Ascending aorta (tissue), 2 donors: ENCODE results near the gene VKORC1L1. TPM values are rescaled to one million over a fixed set of nuclear protein-coding genes. Genes with fewer than 3 reads are reported as not detected.
"Not testable (repeated sequence)": the region's sequence is repeated elsewhere in the genome, so short reads cannot be mapped to it uniquely, and the experiment has no call there.

Experiments
- DNase-seq, 2 donors: peaks; one replicate each; pipeline ENCODE4 v3.0.0-alpha.2; 2019; ENCODE audit warnings: low spot score in 2 of 2
- H3K27ac ChIP-seq, 2 donors: fragments of 200-600 bp; sonication (generic); one replicate each; pipeline ENCODE4 v1.5.1; 2016 to 2017; ENCODE audit warnings: mild to moderate bottlenecking in 1 of 2
- H3K27me3 ChIP-seq: fragments of 200-600 bp; sonication (generic); one replicate; pipeline ENCODE4 v1.5.1; 2017
- H3K36me3 ChIP-seq, 2 donors: fragments of 200-600 bp; sonication (generic); one replicate each; pipeline ENCODE4 v1.5.1; 2016
- H3K4me1 ChIP-seq, 2 donors: fragments of 200-600 bp; sonication (generic); one replicate each; pipeline ENCODE4 v1.5.1; 2016 to 2017; ENCODE audit warnings: mild to moderate bottlenecking in 1 of 2
- H3K4me3 ChIP-seq, 2 donors: fragments of 200-600 bp; sonication (generic); one replicate each; pipeline ENCODE4 v1.5.1; 2016 to 2017; ENCODE audit warnings: mild to moderate bottlenecking in 1 of 2
- H3K9me3 ChIP-seq, 2 donors: fragments of 200-600 bp; sonication (generic); one replicate each; pipeline ENCODE4 v1.5.1; 2016
- CTCF ChIP-seq, 3 experiments: fragments of 200-600 bp in 2 of 3; fragments of 450-650 bp in 1 of 3; sonication (generic) in 2 of 3; IDR thresholded peaks; one replicate each; pipeline ENCODE4 v1.5.1; 2016 to 2019; ENCODE audit warnings: antibody characterized with exemption in 3 of 3, mild to moderate bottlenecking in 1 of 3, moderate library complexity in 1 of 3
- intact Hi-C: fragments of 100-400 bp; cut with DNase I; formaldehyde crosslinking; loops from one replicate; pipeline ENCODE4 v1.15.1; 2023
- total RNA-seq: library from RNA; depleted of rRNA; stranded (reverse); fragments of >200 nt; gene quantifications from one replicate; pipeline ENCODE4 v1.1.0, GENCODE V29; 2016

VKORC1L1 gene
- total RNA-seq, 1 donor from 2014 or later = 10.2 TPM

- intact Hi-C loops = no loop called here
- no peaks in the 10 kb centered on the region for H3K4me1 ChIP-seq
- no peak overlapping the region for H3K4me3 ChIP-seq
- H3K9me3 ChIP-seq = no peaks in the 10 kb centered on the region
- DNase-seq = no peak
- no peak overlapping the region for H3K27ac ChIP-seq
- TF ChIP-seq CTCF (IDR thresholded peaks at IDR 0.05) = no peak
- peaks cover 65 to 88% of the 10 kb centered on the region in 2 donors for H3K36me3 ChIP-seq
- no peaks in the 10 kb centered on the region for H3K27me3 ChIP-seq
Measured at GRCh38 chr7:65962033-65962432, 89.2 kb downstream of the VKORC1L1 start.

- H3K4me3 ChIP-seq, H3K27ac ChIP-seq, DNase-seq, H3K9me3 ChIP-seq, H3K27me3 ChIP-seq, H3K4me1 ChIP-seq, intact Hi-C loops: not testable (repeated sequence)
- peaks cover 86 to 100% of the 10 kb centered on the region in 2 donors for H3K36me3 ChIP-seq
Measured at GRCh38 chr7:65964671-65965070, 91.8 kb downstream of the VKORC1L1 start.

- no peak for DNase-seq
- intact Hi-C loops = no loop called here
- peaks cover 87 to 100% of the 10 kb centered on the region in 2 donors for H3K36me3 ChIP-seq
Measured at GRCh38 chr7:65966146-65966545, 93.3 kb downstream of the VKORC1L1 start.

GRCh38 chr7:65967361-65968155 lies 94.7 kb downstream of the VKORC1L1 start:
- Histone ChIP-seq H3K9me3 (no peaks in the 10 kb centered on the region), H3K4me3 (no peak overlapping the region), H3K36me3 (peaks cover 92 to 100% of the 10 kb centered on the region in 2 donors), H3K27me3 (no peaks in the 10 kb centered on the region), H3K4me1 (no peaks in the 10 kb centered on the region), H3K27ac (no peak overlapping the region)
- peak in 1 of 2 donors; percentile 34 for DNase-seq
- no peak for TF ChIP-seq CTCF (IDR thresholded peaks at IDR 0.05)
- intact Hi-C loops = no loop called here

More at GRCh38 chr7:65966146-65966545, 93.3 kb downstream of the VKORC1L1 start:
- H3K4me1 ChIP-seq = no peaks in the 10 kb centered on the region
- H3K4me3 ChIP-seq = no peak overlapping the region
- H3K27ac ChIP-seq = no peak overlapping the region
- no peaks in the 10 kb centered on the region for H3K9me3 ChIP-seq
- no peak for TF ChIP-seq CTCF (IDR thresholded peaks at IDR 0.05)
- no peaks in the 10 kb centered on the region for H3K27me3 ChIP-seq

- no peak overlapping the region for H3K27ac ChIP-seq
- DNase-seq = peak in 1 of 2 donors; percentile 38
- intact Hi-C loops = no loop called here
- no peak overlapping the region for H3K4me3 ChIP-seq
- peaks cover 92 to 100% of the 10 kb centered on the region in 2 donors for H3K36me3 ChIP-seq
- H3K27me3 ChIP-seq = no peaks in the 10 kb centered on the region
- no peaks in the 10 kb centered on the region for H3K4me1 ChIP-seq
- H3K9me3 ChIP-seq = no peaks in the 10 kb centered on the region
- TF ChIP-seq CTCF (IDR thresholded peaks at IDR 0.05) = no peak
Measured at GRCh38 chr7:65968256-65969185, 95.6 kb downstream of the VKORC1L1 start.

- Histone ChIP-seq H3K4me3 (no peak overlapping the region), H3K27ac (no peak overlapping the region), H3K9me3 (no peaks in the 10 kb centered on the region), H3K4me1 (no peaks in the 10 kb centered on the region), H3K27me3 (no peaks in the 10 kb centered on the region), H3K36me3 (peaks cover 89 to 94% of the 10 kb centered on the region in 2 donors)
- DNase-seq = peak in 1 of 2 donors; percentile 28
- no peak for TF ChIP-seq CTCF (IDR thresholded peaks at IDR 0.05)
- intact Hi-C loops = no loop called here
Measured at GRCh38 chr7:65971021-65971420, 98.1 kb downstream of the VKORC1L1 start.
